Thoracic aorta (tissue), 2 donors: ENCODE measurements around the gene AATK. TPM values are rescaled to one million over a fixed set of nuclear protein-coding genes. Genes with fewer than 3 reads are reported as not detected.

Source experiments
- ATAC-seq: fragments of 150-250 bp; one replicate; pipeline ENCODE4 v1.8.0; 2017; ENCODE audit warnings: low read depth; ENCODE audit not compliant: insufficient number of reproducible peaks, low FRiP score
- DNase-seq: peaks from one replicate; pipeline ENCODE4 v3.0.0-alpha.2; 2020; ENCODE audit warnings: low spot score
- H3K27ac ChIP-seq, 2 donors: fragments of 200-600 bp; sonication (generic); 1 replicate in 1 of 2; 2 replicates in 1 of 2; pipeline ENCODE4 v1.5.1; 2016; ENCODE audit warnings: mild to moderate bottlenecking in 2 of 2, moderate library complexity in 2 of 2
- H3K27me3 ChIP-seq: fragments of 200-600 bp; sonication (generic); replicated peaks from 2 replicates; pipeline ENCODE4 v1.6.0; 2016; ENCODE audit warnings: mild to moderate bottlenecking; ENCODE audit not compliant: insufficient read depth
- H3K36me3 ChIP-seq: fragments of 200-600 bp; sonication (generic); one replicate; pipeline ENCODE4 v1.5.1; 2016
- H3K4me1 ChIP-seq, 2 donors: fragments of 200-600 bp; sonication (generic); 1 replicate in 1 of 2; 2 replicates in 1 of 2; pipeline versions ENCODE4 v1.5.1 to v1.6.0; 2016; ENCODE audit warnings: low read depth in 2 of 2, mild to moderate bottlenecking in 1 of 2; ENCODE audit not compliant: control insufficient read depth in 1 of 2
- H3K4me3 ChIP-seq: fragments of 200-600 bp; sonication (generic); 2 replicates; pipeline ENCODE4 v1.5.1; 2016; ENCODE audit warnings: mild to moderate bottlenecking
- H3K9me3 ChIP-seq: fragments of 200-600 bp; sonication (generic); 2 replicates; pipeline ENCODE4 v1.5.1; 2016
- CTCF ChIP-seq: fragments of 200-600 bp; sonication (generic); IDR thresholded peaks from one replicate; pipeline ENCODE4 v1.5.1; 2019; ENCODE audit warnings: antibody characterized with exemption
- total RNA-seq, 2 donors: library from RNA; depleted of rRNA; stranded (reverse); fragments of >200 nt; gene quantifications; one replicate each; pipeline versions ENCODE4 v1.1.0 to v1.2.3, GENCODE V29; 2016

Gene AATK
- total RNA-seq, 2 donors from 2014 or later = 6.1 to 19.8 TPM

GRCh38 chr17:81210466-81210865, 44.4 kb upstream of the AATK start:
- no peak for ATAC-seq

GRCh38 chr17:81209141-81209540, 43.1 kb upstream of the AATK start:
- H3K27me3 ChIP-seq = no peaks in the 10 kb centered on the region
- no peaks in the 10 kb centered on the region for H3K36me3 ChIP-seq
- H3K4me3 ChIP-seq = no peak overlapping the region
- DNase-seq (no peak), ATAC-seq (no peak)
- H3K27ac ChIP-seq = no peak overlapping the region
- no peak for TF ChIP-seq CTCF
- peaks cover 4 to 30% of the 10 kb centered on the region in 2 donors for H3K4me1 ChIP-seq
- H3K9me3 ChIP-seq = no peaks in the 10 kb centered on the region

More at GRCh38 chr17:81210466-81210865, 44.4 kb upstream of the AATK start:
- peak overlapping the region; percentile 24 to 40 for H3K27ac ChIP-seq
- TF ChIP-seq CTCF = no peak
- H3K27me3 ChIP-seq = no peaks in the 10 kb centered on the region
- no peaks in the 10 kb centered on the region for H3K36me3 ChIP-seq
- no peaks in the 10 kb centered on the region for H3K9me3 ChIP-seq
- H3K4me1 ChIP-seq = peaks cover 4 to 30% of the 10 kb centered on the region in 2 donors
- no peak for DNase-seq
- peak overlapping the region; percentile 27 for H3K4me3 ChIP-seq

GRCh38 chr17:81208651-81209050, 42.6 kb upstream of the AATK start:
- no peak for DNase-seq
- no peak overlapping the region for H3K4me3 ChIP-seq
- peaks cover 4 to 30% of the 10 kb centered on the region in 2 donors for H3K4me1 ChIP-seq
- TF ChIP-seq CTCF = no peak
- ATAC-seq = no peak
- H3K9me3 ChIP-seq = no peaks in the 10 kb centered on the region
- no peaks in the 10 kb centered on the region for H3K27me3 ChIP-seq
- no peaks in the 10 kb centered on the region for H3K36me3 ChIP-seq
- H3K27ac ChIP-seq = no peak overlapping the region

- Histone ChIP-seq H3K4me1 (peaks cover 4 to 30% of the 10 kb centered on the region in 2 donors), H3K9me3 (no peaks in the 10 kb centered on the region), H3K36me3 (peaks cover 3% of the 10 kb centered on the region), H3K4me3 (no peak overlapping the region), H3K27ac (no peak overlapping the region), H3K27me3 (no peaks in the 10 kb centered on the region)
- no peak for DNase-seq
- TF ChIP-seq CTCF = no peak
- no peak for ATAC-seq
Observed at GRCh38 chr17:81207610-81208581, 41.9 kb upstream of the AATK start.

- H3K27ac ChIP-seq = no peak overlapping the region
- no peak for ATAC-seq
- no peaks in the 10 kb centered on the region for H3K9me3 ChIP-seq
- peaks cover 3% of the 10 kb centered on the region for H3K36me3 ChIP-seq
- no peak for DNase-seq
- TF ChIP-seq CTCF = no peak
- H3K27me3 ChIP-seq = no peaks in the 10 kb centered on the region
- H3K4me1 ChIP-seq = peaks cover 4 to 30% of the 10 kb centered on the region in 2 donors
- no peak overlapping the region for H3K4me3 ChIP-seq
Observed at GRCh38 chr17:81206657-81207056, 40.6 kb upstream of the AATK start.
